H1 (cell line): ENCODE measurements around the gene CYSLTR1. TPM values are rescaled to one million over a fixed set of nuclear protein-coding genes. Genes with fewer than 3 reads are reported as not detected.

Experiments
- CHD7 ChIP-seq: fragments of 300-600 bp; sonication (generic); IDR thresholded peaks from 2 replicates; pipeline ENCODE4 v1.7.1; 2012; ENCODE audit warnings: low read length, moderate library complexity, mild to moderate bottlenecking, inconsistent platforms; ENCODE audit not compliant: insufficient replicate concordance
- polyA plus RNA-seq, 7 experiments: library from polyadenylated mRNA; depleted of rRNA in 3 of 7; stranded (reverse) in 5 of 7; unstranded in 2 of 7; fragments of >200 nt in 5 of 7; fragments of 200-250 nt in 2 of 7; gene quantifications; 1 replicate in 5 of 7; 2 replicates in 1 of 7; 4 replicates in 1 of 7; pipeline versions ENCODE4 v1.2.1 to v1.2.3, GENCODE V29; 2011 to 2013; ENCODE audit warnings: missing spikeins in 2 of 7, mixed read lengths in 2 of 7
- total RNA-seq: library from RNA; stranded (reverse); fragmentation: NEBNext Ultra II Directional; extraction: Animal tissue kit (Norgen Biotek cat#: 25700); gene quantifications from 2 replicates; pipeline ENCODE4 v1.2.1, GENCODE V29; 2021

The CYSLTR1 gene
- total and polyA plus RNA-seq, 2 of the 8 experiments (the other 6 are each of a cell fraction or from before 2014, with no cell fraction given), result 0.09 TPM

GRCh38 chrX:78330540-78330939, 3.1 kb upstream of the CYSLTR1 start (continued):
- no peak for TF ChIP-seq CHD7
- TF ChIP-seq, all 59 proteins: peak for 0
